HEK293 (cell line): Measurements from ENCODE around the gene NAT14.

Source experiments
- CTCF ChIA-PET: fragments of 350-600 bp; formaldehyde crosslinking; extraction: SDS; loops from one replicate; lab custom pipeline; 2021; ENCODE audit warnings: antibody characterized with exemption; lab: Yijun Ruan, JAX
- POLR2A ChIA-PET: fragments of 300-600 bp; formaldehyde crosslinking; extraction: SDS; loops from one replicate; lab custom pipeline; 2020; ENCODE audit warnings: antibody characterized with exemption, inconsistent platforms; lab: Yijun Ruan, JAX
- H3K27ac ChIP-seq: fragments of 200-500 bp; sonication (Bioruptor generic); 2 replicates; pipeline ENCODE4 v1.5.1; 2014; ENCODE audit warnings: low read depth, low read length, control low read depth, inconsistent platforms; ENCODE audit errors: extremely low read depth
- H3K36me3 ChIP-seq, 2 experiments: fragments of 200-500 bp in 1 of 2; sonication (Bioruptor generic) in 1 of 2; 1 replicate in 1 of 2; 2 replicates in 1 of 2; pipeline ENCODE4 v1.5.1; 2014 to 2017; ENCODE audit warnings: inconsistent platforms in 2 of 2, low read length in 2 of 2; ENCODE audit not compliant: control insufficient read depth in 2 of 2, insufficient read depth in 1 of 2
- H3K4me1 ChIP-seq: fragments of 200-500 bp; sonication (Bioruptor generic); 2 replicates; pipeline ENCODE4 v1.5.1; 2014; ENCODE audit warnings: mild to moderate bottlenecking, low read length, inconsistent platforms; ENCODE audit not compliant: control insufficient read depth, insufficient read depth
- H3K4me3 ChIP-seq: 2 replicates; pipeline ENCODE4 v1.5.1; 2011; ENCODE audit warnings: low read depth, mild to moderate bottlenecking, control low read depth, low read length, moderate library complexity
- H3K9me3 ChIP-seq: fragments of 200-500 bp; sonication (Bioruptor generic); 2 replicates; pipeline ENCODE4 v1.5.1; 2014; ENCODE audit warnings: low read depth, low read length, inconsistent platforms; ENCODE audit not compliant: control insufficient read depth, insufficient read depth
- BCL11B ChIP-seq: fragments of 450-650 bp; formaldehyde crosslinking; IDR thresholded peaks from 2 replicates; pipeline ENCODE4 v1.5.1; 2016; ENCODE audit warnings: low read depth, missing biosample characterization, missing genetic modification characterization
- GLI4 ChIP-seq: fragments of 450-650 bp; formaldehyde crosslinking; IDR thresholded peaks from 2 replicates; pipeline ENCODE4 v1.5.1; 2016; ENCODE audit warnings: missing biosample characterization, missing genetic modification characterization
- KLF8 ChIP-seq: fragments of 450-650 bp; formaldehyde crosslinking; IDR thresholded peaks from 2 replicates; pipeline ENCODE4 v1.5.1; 2016; ENCODE audit warnings: missing biosample characterization, missing genetic modification characterization
- REPIN1 ChIP-seq: fragments of 450-650 bp; formaldehyde crosslinking; IDR thresholded peaks from 2 replicates; pipeline ENCODE4 v1.5.1; 2017; ENCODE audit warnings: missing biosample characterization, missing genetic modification characterization, low read depth
- ZBTB10 ChIP-seq: fragments of 450-650 bp; formaldehyde crosslinking; IDR thresholded peaks from 2 replicates; pipeline ENCODE4 v1.5.1; 2016; ENCODE audit warnings: missing biosample characterization, missing genetic modification characterization
- ZBTB17 ChIP-seq: fragments of 450-650 bp; formaldehyde crosslinking; IDR thresholded peaks from 2 replicates; pipeline ENCODE4 v1.5.1; 2016; ENCODE audit warnings: missing biosample characterization, missing genetic modification characterization
- ZNF132 ChIP-seq: fragments of 450-650 bp; formaldehyde crosslinking; IDR thresholded peaks from 2 replicates; pipeline ENCODE4 v1.5.1; 2017; ENCODE audit warnings: missing biosample characterization, missing genetic modification characterization, borderline replicate concordance
- ZNF148 ChIP-seq: fragments of 450-650 bp; formaldehyde crosslinking; IDR thresholded peaks from 2 replicates; pipeline ENCODE4 v1.5.0; 2017; ENCODE audit warnings: missing biosample characterization, missing genetic modification characterization, borderline replicate concordance
- ZNF211 ChIP-seq: fragments of 450-650 bp; formaldehyde crosslinking; IDR thresholded peaks from 2 replicates; pipeline ENCODE4 v1.5.1; 2016; ENCODE audit warnings: low read depth, missing biosample characterization, missing genetic modification characterization
- ZNF223 ChIP-seq: fragments of 450-650 bp; formaldehyde crosslinking; IDR thresholded peaks from 2 replicates; pipeline ENCODE4 v1.5.1; 2016; ENCODE audit warnings: missing biosample characterization, missing genetic modification characterization
- ZNF24 ChIP-seq: fragments of 450-650 bp; formaldehyde crosslinking; IDR thresholded peaks from 2 replicates; pipeline ENCODE4 v1.5.1; 2016; ENCODE audit warnings: missing biosample characterization, missing genetic modification characterization
- ZNF280C ChIP-seq: fragments of 450-650 bp; formaldehyde crosslinking; IDR thresholded peaks from 2 replicates; pipeline ENCODE4 v1.5.1; 2016; ENCODE audit warnings: missing biosample characterization, missing genetic modification characterization
- ZNF311 ChIP-seq: fragments of 450-650 bp; formaldehyde crosslinking; IDR thresholded peaks from 2 replicates; pipeline ENCODE4 v1.5.1; 2017; ENCODE audit warnings: missing biosample characterization, missing genetic modification characterization, borderline replicate concordance
- ZNF354C ChIP-seq: fragments of 450-650 bp; formaldehyde crosslinking; IDR thresholded peaks from 2 replicates; pipeline ENCODE4 v1.5.1; 2016; ENCODE audit warnings: missing biosample characterization, missing genetic modification characterization, low read depth, borderline replicate concordance
- ZNF558 ChIP-seq: fragments of 450-650 bp; formaldehyde crosslinking; IDR thresholded peaks from 2 replicates; pipeline ENCODE4 v1.5.1; 2016; ENCODE audit warnings: missing biosample characterization, missing genetic modification characterization
- ZNF660 ChIP-seq: fragments of 450-650 bp; IDR thresholded peaks from 2 replicates; pipeline ENCODE4 v1.5.1; 2018; ENCODE audit warnings: missing biosample characterization, mild to moderate bottlenecking, missing genetic modification characterization
- ZNF830 ChIP-seq: fragments of 450-650 bp; IDR thresholded peaks from 2 replicates; pipeline ENCODE4 v1.5.0; 2018; ENCODE audit warnings: missing biosample characterization, missing genetic modification characterization, low read depth, mild to moderate bottlenecking, moderate library complexity
- TF ChIP-seq, protein P1 (sequence below): fragments of 450-650 bp; formaldehyde crosslinking; IDR thresholded peaks from 2 replicates; pipeline ENCODE4 v1.5.1; 2016; ENCODE audit warnings: missing biosample characterization, missing genetic modification characterization
- TF ChIP-seq, protein P2 (sequence below): fragments of 450-650 bp; formaldehyde crosslinking; IDR thresholded peaks from 2 replicates; pipeline ENCODE4 v1.5.1; 2016; ENCODE audit warnings: missing biosample characterization, missing genetic modification characterization

The NAT14 gene

GRCh38 chr19:55462722-55463121 is 22.3 kb upstream of the NAT14 start:
- no peak overlapping the region for H3K27ac ChIP-seq
- POLR2A ChIA-PET, result interaction anchor here (1.0 to 1.3 kb wide), 3 partner anchors 9 to 345 kb away, joined by 3 to 5 read pairs (median 4); partner anchors contain the start of genes PPP1R12C and ZNF628
- no peak overlapping the region for H3K4me3 ChIP-seq
- no peak for TF ChIP-seq BCL11B (tag by site-specific recombination)
- no peak for TF ChIP-seq ZBTB17 (tag by site-specific recombination)
- TF ChIP-seq, all 188 proteins: peak for 0
- Histone ChIP-seq H3K9me3 (no peaks in the 10 kb centered on the region), H3K36me3 (no peaks in the 10 kb centered on the region), H3K4me1 (peaks cover 12% of the 10 kb centered on the region)
- CTCF ChIA-PET, result interaction anchor here (0.6 to 1.6 kb wide), 6 partner anchors 9 to 372 kb away, joined by 3 to 12 read pairs (median 3); no protein-coding TSS in a partner anchor

DNA sequence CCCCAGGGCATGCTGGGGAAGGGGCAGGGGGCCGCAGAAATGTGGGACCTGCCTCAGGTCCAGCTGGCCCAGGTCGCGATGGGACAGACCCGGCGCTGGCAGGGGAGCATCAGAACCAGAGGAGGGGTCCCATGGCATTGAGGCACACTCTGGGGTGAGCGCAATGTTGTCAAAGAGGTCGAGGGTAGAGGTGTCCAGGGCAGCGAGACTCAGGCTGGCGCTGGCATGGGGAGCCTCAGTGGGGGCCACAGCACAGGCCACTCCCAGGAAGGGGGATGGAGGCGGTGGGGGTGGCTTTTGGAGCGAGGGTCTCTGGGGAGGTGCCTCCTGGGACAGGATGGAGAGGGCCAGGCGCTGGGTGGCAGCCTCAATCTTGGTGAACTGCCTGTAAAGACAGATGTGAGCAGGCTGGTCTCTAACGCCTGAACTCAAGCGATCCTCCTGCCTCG is 21.4 kb upstream of the NAT14 start:
- TF ChIP-seq ZNF24 (tag by site-specific recombination) (no peak), ZNF830 (tag by site-specific recombination) (no peak), ZNF211 (tag by site-specific recombination) (no peak), REPIN1 (no peak), BCL11B (tag by site-specific recombination) (no peak), ZNF223 (tag by site-specific recombination) (no peak), GLI4 (tag by site-specific recombination) (no peak), ZNF558 (no peak), ZBTB10 (tag by site-specific recombination) (no peak), ZNF311 (no peak), KLF8 (no peak)
- TF ChIP-seq, protein P1, sequence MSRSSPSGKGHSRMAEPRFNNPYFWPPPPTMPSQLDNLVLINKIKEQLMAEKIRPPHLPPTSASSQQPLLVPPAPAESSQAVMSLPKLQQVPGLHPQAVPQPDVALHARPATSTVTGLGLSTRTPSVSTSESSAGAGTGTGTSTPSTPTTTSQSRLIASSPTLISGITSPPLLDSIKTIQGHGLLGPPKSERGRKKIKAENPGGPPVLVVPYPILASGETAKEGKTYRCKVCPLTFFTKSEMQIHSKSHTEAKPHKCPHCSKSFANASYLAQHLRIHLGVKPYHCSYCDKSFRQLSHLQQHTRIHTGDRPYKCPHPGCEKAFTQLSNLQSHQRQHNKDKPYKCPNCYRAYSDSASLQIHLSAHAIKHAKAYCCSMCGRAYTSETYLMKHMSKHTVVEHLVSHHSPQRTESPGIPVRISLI (tag by site-specific recombination), result no peak
- TF ChIP-seq, protein P2, sequence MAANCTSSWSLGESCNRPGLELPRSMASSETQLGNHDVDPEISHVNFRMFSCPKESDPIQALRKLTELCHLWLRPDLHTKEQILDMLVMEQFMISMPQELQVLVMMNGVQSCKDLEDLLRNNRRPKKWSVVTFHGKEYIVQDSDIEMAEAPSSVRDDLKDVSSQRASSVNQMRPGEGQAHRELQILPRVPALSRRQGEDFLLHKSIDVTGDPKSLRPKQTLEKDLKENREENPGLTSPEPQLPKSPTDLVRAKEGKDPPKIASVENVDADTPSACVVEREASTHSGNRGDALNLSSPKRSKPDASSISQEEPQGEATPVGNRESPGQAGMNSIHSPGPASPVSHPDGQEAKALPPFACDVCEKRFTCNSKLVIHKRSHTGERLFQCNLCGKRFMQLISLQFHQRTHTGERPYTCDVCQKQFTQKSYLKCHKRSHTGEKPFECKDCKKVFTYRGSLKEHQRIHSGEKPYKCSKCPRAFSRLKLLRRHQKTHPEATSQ, result no peak
- TF ChIP-seq, all 188 proteins: peak for 0
- no peak overlapping the region for H3K4me3 ChIP-seq
- peaks cover 12% of the 10 kb centered on the region for H3K4me1 ChIP-seq
- POLR2A ChIA-PET, result interaction anchor here (1.2 kb wide), 1 partner anchor 13 kb away, joined by 5 read pairs; the partner anchor contains the start of gene ZNF628
- no peaks in the 10 kb centered on the region for H3K9me3 ChIP-seq
- H3K36me3 ChIP-seq, result no peaks in the 10 kb centered on the region
- H3K27ac ChIP-seq, result no peak overlapping the region
- CTCF ChIA-PET, result no interaction called here

DNA sequence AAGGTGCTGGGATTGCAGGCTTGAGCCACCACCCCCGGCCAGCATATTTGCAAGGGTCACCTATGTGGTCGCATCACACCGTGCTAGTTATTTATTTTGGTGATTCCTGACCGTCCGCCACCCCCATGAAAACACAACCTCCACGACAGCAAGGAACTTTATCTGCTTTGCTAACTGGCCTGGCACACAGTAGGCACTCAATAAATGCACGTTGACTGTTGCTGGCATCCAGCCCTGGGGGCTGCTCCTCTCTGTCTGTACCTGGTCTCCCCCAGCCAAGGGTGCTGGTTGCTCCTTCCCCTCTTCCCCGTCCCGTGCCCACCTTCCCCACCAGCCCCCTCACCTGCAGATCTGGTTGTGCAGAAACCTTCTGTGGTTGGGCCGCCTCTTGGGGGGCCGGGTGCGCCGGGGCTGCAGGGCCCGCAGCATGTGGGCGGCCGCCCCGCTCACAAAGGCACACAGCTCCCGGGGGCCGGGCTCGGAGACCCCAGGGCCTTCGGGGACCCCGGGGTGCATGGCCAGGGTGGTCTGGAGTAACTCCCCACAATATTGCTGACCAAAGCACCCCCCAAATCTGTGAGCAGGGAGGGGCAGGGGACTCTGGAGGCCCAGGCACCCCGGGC is 20.8 kb upstream of the NAT14 start:
- Histone ChIP-seq H3K36me3 (no peaks in the 10 kb centered on the region), H3K4me1 (peaks cover 12% of the 10 kb centered on the region), H3K4me3 (no peak overlapping the region), H3K27ac (no peak overlapping the region), H3K9me3 (no peaks in the 10 kb centered on the region)
- ChIA-PET POLR2A (no interaction called here), CTCF (no interaction called here)
- TF ChIP-seq ZNF132 (tag by site-specific recombination), result no peak
- no peak for TF ChIP-seq ZNF148 (tag by site-specific recombination)
- TF ChIP-seq ZNF660 (tag by site-specific recombination), result no peak
- no peak for TF ChIP-seq ZNF280C (tag by site-specific recombination)
- no peak for TF ChIP-seq ZNF354C (tag by site-specific recombination)
- TF ChIP-seq, protein P2, result no peak
